Measurements from ENCODE around the gene XPO5. TPM values are rescaled to one million over a fixed set of nuclear protein-coding genes. Genes with fewer than 3 reads are reported as not detected.

XPO5 gene
- total RNA-seq, 1 donor from 2014 or later: 27.2 TPM

Other genes with a start within 250 kb of the XPO5 start
- 9.7 and 10.8 TPM in 2 replicates for gene ZNF318, start 206.4 kb downstream of the XPO5 start, total RNA-seq
- gene ABCC10, start 148.5 kb downstream of the XPO5 start, total RNA-seq: 19.2 and 22.0 TPM in 2 replicates
- 0.60 and 0.68 TPM in 2 replicates for gene DLK2, start 120.5 kb downstream of the XPO5 start, total RNA-seq
- gene TJAP1, start 98.5 kb downstream of the XPO5 start, total RNA-seq: 12.6 and 17.9 TPM in 2 replicates
- 0.14 and 0.17 TPM in 2 replicates for gene LRRC73, start 65.7 kb downstream of the XPO5 start, total RNA-seq
- gene YIPF3, start 59.1 kb downstream of the XPO5 start, total RNA-seq: 135 and 149 TPM in 2 replicates
- gene POLR1C, start 58.9 kb downstream of the XPO5 start, total RNA-seq: 21.3 and 36.2 TPM in 2 replicates
- 22.5 and 32.3 TPM in 2 replicates for gene POLH, start 147 bp upstream of the XPO5 start, total RNA-seq
- gene GTPBP2, start 53.2 kb upstream of the XPO5 start, total RNA-seq: 43.6 and 49.4 TPM in 2 replicates
- 38.5 and 51.9 TPM in 2 replicates for gene MAD2L1BP, start 59.8 kb upstream of the XPO5 start, total RNA-seq
- gene RSPH9, start 69.0 kb upstream of the XPO5 start, total RNA-seq: 0.23 and 0.34 TPM in 2 replicates
- 44.2 and 57.1 TPM in 2 replicates for gene MRPS18A, start 111.8 kb upstream of the XPO5 start, total RNA-seq
- gene VEGFA, start 194.2 kb upstream of the XPO5 start, total RNA-seq: 5.8 and 10.9 TPM in 2 replicates

Measured in dermis blood vessel endothelial cell (primary cell).